WERI-Rb-1 (cell line): ENCODE data around the gene C1orf122.

ENCODE experiments used
- DNase-seq: peaks from one replicate; pipeline ENCODE4 v3.0.0-alpha.2; 2020
- H3K27ac ChIP-seq: fragments of 250-450 bp; sonication (Bioruptor Pico); 2 replicates; pipeline ENCODE4 v1.5.1; 2020; ENCODE audit warnings: mild to moderate bottlenecking, moderate library complexity
- H3K27me3 ChIP-seq: fragments of 250-450 bp; sonication (Bioruptor Pico); 2 replicates; pipeline ENCODE4 v1.5.1; 2021; ENCODE audit warnings: mild to moderate bottlenecking, low read depth, moderate library complexity; ENCODE audit not compliant: insufficient read depth, severe bottlenecking
- H3K36me3 ChIP-seq: fragments of 250-450 bp; sonication (Bioruptor Pico); 2 replicates; pipeline ENCODE4 v1.5.1; 2020; ENCODE audit warnings: mild to moderate bottlenecking, moderate library complexity
- H3K4me3 ChIP-seq: 2 replicates; pipeline ENCODE4 v1.5.1; 2011; ENCODE audit warnings: low read depth, mild to moderate bottlenecking, control low read depth, low read length
- H3K9me3 ChIP-seq: fragments of 250-450 bp; sonication (Bioruptor Pico); 2 replicates; pipeline ENCODE4 v1.5.1; 2021; ENCODE audit warnings: mild to moderate bottlenecking, moderate library complexity; ENCODE audit not compliant: severe bottlenecking
- TF ChIP-seq, protein P1 (sequence below): IDR thresholded peaks from 2 replicates; pipeline ENCODE4 v1.5.1; 2011; ENCODE audit warnings: low read depth, mild to moderate bottlenecking, control low read depth, inconsistent platforms, low read length

C1orf122 gene

DNA sequence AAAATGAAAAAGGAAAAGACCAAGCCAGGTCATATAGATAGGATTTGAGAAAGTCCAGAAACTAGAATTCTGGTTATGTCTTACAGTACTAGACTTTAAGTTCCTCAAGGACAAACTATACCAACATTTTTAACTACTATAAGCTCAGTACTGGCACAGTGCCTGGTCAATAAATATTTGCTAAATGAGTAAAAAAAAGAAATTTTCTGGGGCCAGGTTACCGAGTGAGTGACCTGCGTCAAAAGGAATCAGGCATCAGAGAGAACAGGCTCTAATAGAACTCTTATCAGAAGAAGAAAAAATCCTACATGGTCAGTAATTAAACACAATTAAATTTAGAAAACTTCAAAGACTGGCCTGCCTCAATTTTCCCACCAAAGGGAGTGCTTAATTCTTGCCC is 24.2 kb downstream of the C1orf122 start:
- Histone ChIP-seq H3K36me3 (peaks cover 55% of the 10 kb centered on the region), H3K4me3 (no peak overlapping the region), H3K27ac (no peak overlapping the region), H3K9me3 (no peaks in the 10 kb centered on the region), H3K27me3 (no peaks in the 10 kb centered on the region)
- DNase-seq: no peak
- TF ChIP-seq, protein P1, sequence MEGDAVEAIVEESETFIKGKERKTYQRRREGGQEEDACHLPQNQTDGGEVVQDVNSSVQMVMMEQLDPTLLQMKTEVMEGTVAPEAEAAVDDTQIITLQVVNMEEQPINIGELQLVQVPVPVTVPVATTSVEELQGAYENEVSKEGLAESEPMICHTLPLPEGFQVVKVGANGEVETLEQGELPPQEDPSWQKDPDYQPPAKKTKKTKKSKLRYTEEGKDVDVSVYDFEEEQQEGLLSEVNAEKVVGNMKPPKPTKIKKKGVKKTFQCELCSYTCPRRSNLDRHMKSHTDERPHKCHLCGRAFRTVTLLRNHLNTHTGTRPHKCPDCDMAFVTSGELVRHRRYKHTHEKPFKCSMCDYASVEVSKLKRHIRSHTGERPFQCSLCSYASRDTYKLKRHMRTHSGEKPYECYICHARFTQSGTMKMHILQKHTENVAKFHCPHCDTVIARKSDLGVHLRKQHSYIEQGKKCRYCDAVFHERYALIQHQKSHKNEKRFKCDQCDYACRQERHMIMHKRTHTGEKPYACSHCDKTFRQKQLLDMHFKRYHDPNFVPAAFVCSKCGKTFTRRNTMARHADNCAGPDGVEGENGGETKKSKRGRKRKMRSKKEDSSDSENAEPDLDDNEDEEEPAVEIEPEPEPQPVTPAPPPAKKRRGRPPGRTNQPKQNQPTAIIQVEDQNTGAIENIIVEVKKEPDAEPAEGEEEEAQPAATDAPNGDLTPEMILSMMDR: no peak

DNA sequence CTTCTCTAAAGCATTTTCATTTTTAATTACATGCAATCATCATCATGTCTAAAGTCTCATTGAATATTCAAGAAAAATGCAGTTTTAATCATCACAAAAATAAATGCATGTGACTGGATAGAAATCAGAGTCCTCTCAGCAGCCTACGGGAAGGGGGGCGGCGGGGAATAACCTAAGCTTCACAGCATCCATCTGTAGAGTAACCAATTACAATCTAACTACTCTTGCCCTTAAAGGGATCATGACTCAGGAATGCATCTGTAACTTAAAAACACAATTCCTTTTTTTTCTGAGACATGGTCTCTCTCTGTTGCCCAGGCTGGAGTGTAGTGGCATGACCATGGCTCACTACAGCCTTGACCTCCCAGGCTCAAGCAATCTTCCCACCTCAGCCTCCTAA is 29.2 kb downstream of the C1orf122 start:
- no peaks in the 10 kb centered on the region for H3K9me3 ChIP-seq
- H3K27ac ChIP-seq: no peak overlapping the region
- no peak overlapping the region for H3K4me3 ChIP-seq
- no peak for DNase-seq
- no peaks in the 10 kb centered on the region for H3K27me3 ChIP-seq
- TF ChIP-seq, protein P1: no peak
- peaks cover 67% of the 10 kb centered on the region for H3K36me3 ChIP-seq

DNA sequence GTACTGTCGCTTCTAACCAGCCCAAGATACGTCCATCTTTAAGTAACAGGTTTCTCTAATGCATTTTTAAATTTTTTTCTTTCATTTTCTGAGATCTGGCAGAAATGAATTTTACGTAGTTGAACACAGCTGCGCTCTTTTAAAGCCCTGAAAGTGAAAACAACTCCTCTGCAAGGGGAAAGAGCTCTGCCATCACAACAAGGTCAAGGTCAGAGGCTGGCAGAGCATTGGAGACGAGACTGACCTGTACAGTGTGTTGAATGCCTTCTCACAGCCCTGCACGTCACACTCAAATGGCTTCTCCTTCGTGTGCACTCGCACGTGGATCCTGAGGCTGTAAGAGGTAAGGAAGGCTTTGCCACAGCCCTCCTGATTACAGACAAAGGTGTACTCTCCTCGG is 32.1 kb downstream of the C1orf122 start:
- no peaks in the 10 kb centered on the region for H3K9me3 ChIP-seq
- H3K27ac ChIP-seq: no peak overlapping the region
- H3K36me3 ChIP-seq: peaks cover 46% of the 10 kb centered on the region
- TF ChIP-seq, protein P1: no peak
- H3K27me3 ChIP-seq: no peaks in the 10 kb centered on the region
- DNase-seq: no peak
- no peak overlapping the region for H3K4me3 ChIP-seq

DNA sequence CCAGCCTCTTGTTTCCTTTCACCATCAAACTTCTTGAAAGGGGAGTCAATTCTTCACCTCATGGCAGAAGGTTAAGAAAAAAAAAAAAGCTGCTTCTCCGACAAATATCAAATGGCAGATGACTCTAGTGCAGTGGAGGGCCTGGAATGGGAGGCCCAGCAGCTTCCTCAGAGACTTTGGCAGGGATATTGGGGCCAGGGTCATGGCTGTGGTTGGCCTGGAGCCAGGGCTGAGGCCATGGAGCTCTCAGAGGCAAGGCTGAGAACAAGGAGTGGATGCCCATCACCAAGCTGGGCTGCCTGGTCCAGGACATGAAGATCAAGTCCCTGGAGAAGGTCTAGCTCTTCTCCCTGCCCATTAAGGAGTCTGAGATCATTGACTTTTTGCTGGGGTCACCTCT is 33.1 kb downstream of the C1orf122 start:
- no peak overlapping the region for H3K4me3 ChIP-seq
- TF ChIP-seq, protein P1: no peak
- no peaks in the 10 kb centered on the region for H3K9me3 ChIP-seq
- no peaks in the 10 kb centered on the region for H3K27me3 ChIP-seq
- H3K27ac ChIP-seq: no peak overlapping the region
- DNase-seq: no peak
- peaks cover 41% of the 10 kb centered on the region for H3K36me3 ChIP-seq

DNA sequence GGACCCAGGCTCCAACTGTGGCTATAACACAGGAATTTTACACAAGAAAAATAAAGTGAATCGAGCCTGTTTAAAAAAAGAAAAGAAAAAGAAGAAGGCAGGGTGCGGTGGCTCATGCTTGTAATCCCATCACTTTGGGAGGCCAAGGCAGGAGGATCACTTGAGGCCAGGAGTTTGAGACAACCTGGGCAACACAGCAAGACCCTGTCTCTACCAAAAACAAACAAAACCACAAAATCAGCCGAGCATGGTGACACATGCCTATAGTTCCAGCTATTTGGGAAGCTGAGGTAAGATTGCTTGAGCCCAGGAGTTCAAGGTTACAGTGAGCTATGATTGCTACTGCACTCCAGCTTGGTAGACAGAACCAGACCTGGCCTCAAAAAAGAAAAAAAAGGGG is 34.1 kb downstream of the C1orf122 start:
- H3K4me3 ChIP-seq: no peak overlapping the region
- peaks cover 32% of the 10 kb centered on the region for H3K36me3 ChIP-seq
- H3K27ac ChIP-seq: no peak overlapping the region
- H3K9me3 ChIP-seq: no peaks in the 10 kb centered on the region
- no peaks in the 10 kb centered on the region for H3K27me3 ChIP-seq
- no peak for DNase-seq
- TF ChIP-seq, protein P1: no peak

DNA sequence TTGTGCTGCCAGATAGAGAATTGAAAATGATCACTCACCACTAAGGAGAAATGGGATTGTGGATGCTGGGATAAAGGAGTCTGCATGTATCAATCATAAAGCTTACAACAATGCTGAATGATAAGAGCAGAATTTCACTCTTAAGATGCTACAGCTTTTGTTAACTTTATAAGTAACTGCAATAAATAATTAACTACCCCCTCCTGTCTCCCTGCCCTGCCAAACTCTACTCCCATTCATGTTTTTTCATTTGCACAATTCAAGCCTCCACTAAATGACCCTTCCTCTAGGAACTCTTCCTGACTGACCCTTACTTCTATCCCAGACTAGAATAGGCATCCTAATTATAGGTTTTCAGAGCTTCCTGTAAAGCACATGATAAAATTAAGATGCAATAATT is 36.9 kb downstream of the C1orf122 start:
- no peaks in the 10 kb centered on the region for H3K9me3 ChIP-seq
- DNase-seq: no peak
- H3K27ac ChIP-seq: no peak overlapping the region
- H3K36me3 ChIP-seq: peaks cover 11% of the 10 kb centered on the region
- H3K27me3 ChIP-seq: no peaks in the 10 kb centered on the region
- no peak overlapping the region for H3K4me3 ChIP-seq
- TF ChIP-seq, protein P1: no peak
